HG03095 (cell line): ENCODE measurements around the gene DZIP3.
"Not testable (repeated sequence)": the region's sequence is repeated elsewhere in the genome, so short reads cannot be mapped to it uniquely, and the experiment has no call there.

Experiments used
- ATAC-seq: cut with Tn5 transposase; IDR thresholded peaks from one replicate; pipeline ENCODE4 v1.9.1; 2021; ENCODE audit warnings: moderate library complexity; ENCODE audit not compliant: unreplicated experiment

DZIP3 gene

DNA sequence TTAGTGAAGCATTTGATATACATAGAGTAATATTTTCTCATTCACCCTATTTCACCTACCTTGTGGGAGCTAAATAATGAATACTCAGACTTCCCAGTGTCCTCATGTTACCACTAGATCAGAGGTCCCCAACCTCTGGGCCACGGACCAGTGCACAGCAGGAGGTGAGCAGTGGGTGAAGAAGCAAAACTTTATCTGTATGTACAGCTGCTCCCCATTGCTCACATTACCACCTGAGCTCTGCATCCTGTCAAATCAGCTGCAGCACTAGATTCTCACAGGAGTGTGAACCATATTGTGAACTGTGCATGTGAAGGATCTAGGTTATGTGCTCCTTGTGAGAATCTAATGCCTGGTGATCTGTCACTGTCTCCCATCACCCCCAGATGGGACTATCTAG lies 88.3 kb downstream of the DZIP3 start:
- ATAC-seq, result no peak

DNA sequence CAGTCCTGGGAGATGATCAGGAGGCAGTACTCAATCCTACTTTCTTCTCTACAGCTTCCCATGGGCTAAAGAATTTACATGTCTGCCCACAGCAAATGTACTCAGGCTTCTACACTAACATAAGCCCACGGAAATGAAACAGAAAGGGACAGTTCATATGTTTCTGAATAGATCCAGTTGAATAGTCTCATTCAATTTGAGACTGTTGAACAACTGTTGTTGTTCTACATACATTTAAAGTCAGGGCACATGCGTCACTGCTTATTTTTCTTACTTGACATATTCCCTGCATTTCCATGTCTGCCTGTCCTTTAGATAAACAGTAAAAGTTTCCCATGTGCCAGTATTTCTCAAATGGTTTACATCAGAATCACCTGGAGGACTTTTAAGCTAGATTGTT lies 102.8 kb downstream of the DZIP3 start:
- not testable (repeated sequence) for ATAC-seq

GRCh38 chr3:108698461-108698860 lies 108.9 kb downstream of the DZIP3 start:
- ATAC-seq, result no peak

DNA sequence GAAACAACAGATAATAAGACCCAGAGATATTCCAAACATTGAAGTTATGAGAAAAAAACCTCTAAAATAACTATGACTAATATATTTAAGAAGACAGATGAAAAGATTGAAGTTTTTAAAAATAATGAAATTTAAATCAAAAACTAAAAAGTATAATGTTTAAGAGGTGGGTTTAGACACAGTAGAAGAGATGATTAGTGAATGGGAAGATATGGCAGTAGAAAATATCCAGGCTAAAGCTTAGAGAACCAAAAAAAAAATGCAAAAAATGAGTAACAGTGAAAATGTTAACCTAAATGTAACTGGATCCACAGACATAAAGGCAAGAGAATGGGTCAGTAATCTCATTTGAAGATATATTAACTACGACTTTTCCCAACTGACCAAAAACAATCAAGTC lies 115.5 kb downstream of the DZIP3 start:
- ATAC-seq, result no peak

DNA sequence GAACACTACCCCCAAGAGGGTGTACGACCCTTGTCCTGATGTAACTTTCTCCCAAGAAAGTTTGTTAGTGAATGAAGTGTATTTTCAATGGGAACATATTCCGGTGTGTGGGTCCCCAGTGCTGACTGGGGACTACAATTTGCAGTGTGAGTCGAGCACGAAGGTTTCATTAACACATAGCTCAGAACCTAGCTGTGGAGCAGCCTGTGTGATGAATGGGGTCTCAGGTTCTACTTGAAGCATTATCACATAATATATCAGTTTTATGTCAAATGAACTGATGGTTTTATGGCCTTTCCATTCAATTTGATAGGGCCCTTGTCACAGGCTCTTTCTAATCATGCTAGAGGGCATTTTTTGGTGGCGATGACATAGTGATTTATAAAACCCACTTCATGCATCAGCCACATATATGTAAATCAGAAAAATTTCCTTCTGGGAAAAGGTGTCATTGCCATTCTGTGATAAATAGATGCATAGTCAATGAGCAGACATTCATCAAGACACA lies 123.5 kb downstream of the DZIP3 start:
- no peak for ATAC-seq

GRCh38 chr3:108713816-108714215 lies 124.3 kb downstream of the DZIP3 start:
- ATAC-seq, result no peak

- no peak for ATAC-seq
Observed at GRCh38 chr3:108718454-108718853, 128.9 kb downstream of the DZIP3 start.

GRCh38 chr3:108719178-108719806 lies 129.8 kb downstream of the DZIP3 start:
- ATAC-seq, result no peak

DNA sequence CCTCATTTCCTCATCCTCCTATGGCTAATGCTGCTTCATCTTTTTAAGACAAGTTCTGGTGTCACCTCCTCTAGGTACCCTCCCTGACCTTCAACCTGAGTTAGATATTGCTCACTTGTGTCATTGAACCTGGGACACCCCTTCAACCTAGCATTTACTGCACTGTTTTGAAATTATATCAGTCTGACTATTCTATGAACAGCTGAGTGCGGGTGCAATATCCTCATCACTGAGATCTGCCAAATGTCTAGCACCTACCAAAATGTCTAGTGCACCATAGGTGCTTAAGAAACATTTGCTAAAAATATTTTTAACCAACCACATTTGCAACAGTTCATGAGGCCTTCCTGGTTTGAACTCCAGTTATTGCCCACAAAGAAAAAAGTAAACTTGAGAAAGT lies 133.2 kb downstream of the DZIP3 start:
- no peak for ATAC-seq

- no peak for ATAC-seq
Observed at GRCh38 chr3:108724101-108724500, 134.6 kb downstream of the DZIP3 start.

DNA sequence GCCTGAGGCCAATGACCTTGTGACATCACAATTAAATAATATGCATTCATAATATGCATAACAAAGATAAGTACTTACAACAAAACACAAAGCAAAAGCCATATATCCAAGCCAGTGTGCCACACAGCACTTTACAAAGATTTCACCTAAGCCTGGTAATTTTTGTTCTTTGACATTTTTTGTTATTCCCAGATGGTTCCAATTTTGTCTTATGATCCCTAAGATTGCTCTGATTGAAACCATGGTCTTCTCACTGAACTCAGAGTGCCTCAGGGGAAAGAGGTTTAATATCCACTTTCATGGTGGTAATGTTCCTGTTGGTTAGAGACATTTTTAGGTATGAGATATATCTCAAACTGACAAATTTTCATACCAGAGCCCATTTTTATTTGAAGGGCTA lies 138.6 kb downstream of the DZIP3 start:
- no peak for ATAC-seq

DNA sequence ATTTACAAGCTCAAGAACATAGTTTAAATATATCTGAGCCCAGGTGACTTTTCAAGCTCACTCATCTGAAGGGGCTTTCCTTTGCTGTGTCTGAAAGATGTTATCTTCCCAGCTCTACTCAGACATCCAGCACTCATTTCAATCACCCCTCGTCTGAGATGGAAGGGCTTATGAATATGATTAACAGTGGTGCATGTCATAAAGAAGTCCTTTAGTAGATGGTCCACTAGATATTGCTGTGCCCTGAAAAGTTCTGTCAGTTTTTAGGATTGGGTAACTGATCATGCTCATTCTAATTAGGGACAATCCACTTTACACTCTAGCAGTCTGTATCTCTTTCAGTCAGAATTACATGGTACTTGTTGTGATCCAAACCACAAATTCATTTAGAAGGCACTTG lies 139.4 kb downstream of the DZIP3 start:
- ATAC-seq, result no peak

GRCh38 chr3:108736821-108737220 lies 147.3 kb downstream of the DZIP3 start:
- ATAC-seq, result no peak

DNA sequence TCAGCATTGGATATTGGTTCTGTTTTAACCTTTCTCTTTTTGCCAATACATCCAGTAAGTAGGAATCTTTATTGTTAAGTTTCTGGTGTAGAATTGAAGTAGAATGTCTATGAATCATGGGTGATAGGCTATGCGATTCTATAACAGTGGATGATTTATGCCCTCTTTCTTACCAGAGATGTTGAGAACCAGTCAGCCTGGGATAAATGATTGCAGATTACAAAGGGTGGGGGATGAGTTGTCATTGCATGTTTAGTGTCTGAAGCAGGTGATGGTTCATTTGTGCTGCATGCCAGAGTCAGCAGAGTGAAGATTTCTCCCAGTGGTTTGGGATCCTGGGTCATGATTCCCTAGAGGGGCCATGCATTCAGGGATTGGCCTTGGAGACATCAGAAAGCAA lies 153.4 kb downstream of the DZIP3 start:
- ATAC-seq, result no peak
